HG02623 (cell line): ENCODE results near the gene TPBG.

Experiments
- ATAC-seq: cut with Tn5 transposase; IDR thresholded peaks from one replicate; pipeline ENCODE4 v1.9.1; 2021; ENCODE audit warnings: moderate library complexity; ENCODE audit not compliant: unreplicated experiment

The TPBG gene, protein sequence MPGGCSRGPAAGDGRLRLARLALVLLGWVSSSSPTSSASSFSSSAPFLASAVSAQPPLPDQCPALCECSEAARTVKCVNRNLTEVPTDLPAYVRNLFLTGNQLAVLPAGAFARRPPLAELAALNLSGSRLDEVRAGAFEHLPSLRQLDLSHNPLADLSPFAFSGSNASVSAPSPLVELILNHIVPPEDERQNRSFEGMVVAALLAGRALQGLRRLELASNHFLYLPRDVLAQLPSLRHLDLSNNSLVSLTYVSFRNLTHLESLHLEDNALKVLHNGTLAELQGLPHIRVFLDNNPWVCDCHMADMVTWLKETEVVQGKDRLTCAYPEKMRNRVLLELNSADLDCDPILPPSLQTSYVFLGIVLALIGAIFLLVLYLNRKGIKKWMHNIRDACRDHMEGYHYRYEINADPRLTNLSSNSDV

GRCh38 chr6:82363428-82364086 is at the start of gene TPBG:
Gene TPBG, plus strand, starts transcription at chr6:82363817. Its CDS starts 1,145 bp downstream, at chr6:82364962.
- peak; percentile 37 for ATAC-seq

DNA sequence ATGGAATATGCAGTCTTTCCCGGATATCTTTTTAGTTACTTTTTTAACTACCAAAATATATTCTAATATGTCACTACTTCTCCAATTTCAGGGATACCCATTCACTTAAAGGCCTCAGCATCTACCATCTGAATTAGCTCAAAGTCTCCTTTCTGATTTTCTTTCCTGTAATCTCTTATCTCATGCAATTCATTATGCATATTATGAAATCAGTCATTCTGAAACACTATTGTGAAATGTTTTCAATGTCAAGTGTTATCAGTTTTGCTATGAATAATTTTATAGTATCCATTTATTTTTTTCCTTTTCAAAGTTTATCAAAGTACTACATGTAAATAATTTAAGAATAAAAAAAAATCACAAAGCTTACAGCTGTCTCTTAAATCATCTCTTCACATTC is 41.2 kb upstream of the TPBG start:
- no peak for ATAC-seq

- ATAC-seq, result no peak
Observed at GRCh38 chr6:82329766-82330165, 33.9 kb upstream of the TPBG start.

- ATAC-seq, result no peak
Observed at GRCh38 chr6:82330171-82330804, 33.3 kb upstream of the TPBG start.

DNA sequence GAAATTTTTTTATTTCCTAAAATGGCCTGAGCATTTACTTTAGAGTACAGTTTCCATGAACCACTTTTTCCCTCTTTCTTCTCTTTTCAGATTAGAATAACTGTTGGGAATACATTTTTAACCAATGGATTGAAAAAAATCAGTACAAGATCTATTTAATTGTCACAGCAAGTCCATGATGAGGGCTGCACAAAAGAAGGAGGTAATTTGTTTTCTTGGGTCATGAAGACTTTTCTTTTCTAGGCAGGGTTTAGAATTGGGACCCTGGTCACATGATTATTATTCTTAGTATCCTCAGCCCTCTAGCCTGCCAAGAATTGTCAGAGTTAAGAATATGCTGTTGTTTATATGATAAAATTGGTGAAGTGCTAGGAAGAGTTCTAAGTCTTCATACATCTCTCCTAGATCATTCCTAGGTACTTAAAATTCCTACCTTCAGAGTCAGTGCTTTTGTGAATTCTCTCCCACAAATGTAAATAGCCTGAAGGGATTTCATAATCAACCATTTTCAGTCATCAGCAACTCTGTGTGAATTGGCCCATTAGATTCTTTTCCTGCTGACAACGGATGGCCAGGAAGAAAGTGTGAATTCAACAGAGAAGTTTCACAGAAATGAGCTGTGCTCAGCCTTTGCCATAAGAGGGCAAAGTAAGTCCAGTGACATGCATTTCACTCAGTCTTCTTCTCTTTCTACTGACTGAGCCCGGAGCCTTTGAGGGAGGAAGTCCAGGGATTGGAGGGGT is 32.4 kb upstream of the TPBG start:
- ATAC-seq, result no peak

GRCh38 chr6:82333781-82334180 is 29.8 kb upstream of the TPBG start:
- ATAC-seq, result no peak

DNA sequence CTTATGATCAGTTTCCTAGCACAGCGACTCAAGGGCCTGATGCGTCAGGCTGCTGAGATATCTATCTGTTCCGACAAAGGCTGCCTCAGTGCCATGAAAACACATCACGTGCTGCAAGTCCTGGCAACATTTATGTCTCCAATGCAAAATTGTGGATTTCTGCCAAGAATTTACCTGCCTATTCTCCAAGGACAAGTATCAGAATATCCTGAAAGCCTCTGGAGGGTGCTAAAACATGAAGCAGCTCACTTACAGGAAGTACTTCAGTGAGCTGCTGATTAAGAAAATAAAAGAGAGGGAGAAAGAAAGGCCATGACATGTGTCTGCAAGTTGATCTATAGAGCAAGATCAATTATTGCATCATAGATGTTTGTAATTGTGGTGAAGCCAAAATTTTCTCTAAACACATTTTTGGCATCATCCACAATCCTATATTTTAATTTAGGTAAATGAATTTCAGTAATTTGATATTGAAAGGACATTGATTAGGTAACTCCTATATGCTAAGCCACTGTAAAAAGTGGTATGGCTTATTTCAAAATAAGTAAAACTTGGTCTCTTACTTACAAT is 25.8 kb upstream of the TPBG start:
- no peak for ATAC-seq

DNA sequence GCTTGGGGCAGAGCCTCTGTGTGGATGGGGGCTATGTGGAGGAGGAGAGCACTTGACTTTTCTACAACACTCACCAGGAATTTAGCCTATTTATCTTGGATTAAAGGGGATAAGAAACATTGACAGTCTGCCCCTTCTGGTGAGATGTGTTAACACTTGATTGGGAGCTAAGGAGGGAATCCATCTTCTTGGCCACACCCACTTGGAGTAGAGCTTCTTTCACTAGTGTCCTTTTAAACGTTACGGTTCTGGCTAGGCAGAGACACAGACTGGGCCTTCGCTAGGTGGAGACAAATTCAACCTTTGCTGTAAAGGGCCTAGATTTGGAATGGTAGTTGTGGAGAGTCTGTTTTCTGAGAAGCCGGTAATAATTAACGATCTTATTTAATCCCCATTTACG is 15.5 kb upstream of the TPBG start:
- ATAC-seq, result no peak

- no peak for ATAC-seq
Observed at GRCh38 chr6:82353848-82354247, 9.8 kb upstream of the TPBG start.

DNA sequence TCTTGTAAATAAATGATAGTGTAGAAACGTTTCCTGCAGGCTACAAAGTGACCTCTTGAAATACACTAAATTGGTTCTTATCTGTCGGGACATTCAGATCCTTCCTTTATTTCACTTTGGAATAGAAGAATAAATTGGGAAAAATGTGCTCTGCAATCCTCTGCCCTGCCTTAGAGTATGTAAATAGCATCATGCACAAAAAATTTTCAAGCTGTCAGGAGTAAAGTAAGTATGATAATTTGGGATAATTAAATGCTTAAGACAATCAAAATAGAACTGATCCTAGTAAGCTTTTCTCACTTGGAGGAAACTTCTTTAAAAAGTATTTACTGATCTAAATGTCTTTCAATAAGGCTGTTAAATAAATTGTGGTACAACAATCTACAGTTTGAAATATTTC is 3.1 kb upstream of the TPBG start:
- ATAC-seq, result no peak

DNA sequence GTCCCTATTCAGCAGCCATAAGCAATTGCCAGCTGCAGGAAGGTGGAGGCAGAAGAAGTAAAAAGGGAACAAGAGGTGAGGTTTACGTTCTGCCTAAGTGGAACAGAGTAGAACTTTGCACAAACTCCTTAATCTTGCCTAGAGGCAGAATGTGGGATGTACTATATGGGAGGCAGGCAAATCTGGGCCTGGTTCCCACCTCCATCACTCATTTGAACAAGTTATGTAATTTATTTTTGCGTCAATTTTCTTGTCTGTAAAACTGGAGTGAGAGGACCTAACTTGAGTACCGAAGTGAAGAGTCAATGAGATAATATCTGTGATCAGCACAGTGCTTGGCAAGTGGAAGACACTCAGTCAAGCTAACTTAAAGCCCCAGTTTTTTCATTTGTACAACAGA is 2.0 kb upstream of the TPBG start:
- ATAC-seq, result no peak

DNA sequence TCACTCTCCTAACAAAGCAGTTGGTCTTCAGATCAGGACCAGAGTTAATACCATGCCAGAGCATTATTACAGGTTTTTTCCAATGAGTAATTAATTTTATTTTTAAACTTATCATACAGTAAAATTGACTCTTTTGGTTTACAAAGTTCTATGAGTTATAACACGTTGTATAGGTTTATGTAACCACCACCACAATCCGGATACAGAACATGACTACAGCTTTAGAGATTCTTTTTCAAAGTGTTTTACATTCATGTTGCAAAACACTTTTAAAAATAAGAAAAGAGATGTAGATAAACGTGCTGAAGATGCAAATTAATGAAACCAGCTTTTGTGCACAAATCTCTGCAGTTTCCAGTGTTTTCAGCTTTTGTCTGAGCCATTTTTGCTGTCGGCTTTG is 1.5 kb upstream of the TPBG start:
- ATAC-seq, result no peak

- ATAC-seq, result no peak
Observed at GRCh38 chr6:82362878-82363427, 664 bp upstream of the TPBG start.

DNA sequence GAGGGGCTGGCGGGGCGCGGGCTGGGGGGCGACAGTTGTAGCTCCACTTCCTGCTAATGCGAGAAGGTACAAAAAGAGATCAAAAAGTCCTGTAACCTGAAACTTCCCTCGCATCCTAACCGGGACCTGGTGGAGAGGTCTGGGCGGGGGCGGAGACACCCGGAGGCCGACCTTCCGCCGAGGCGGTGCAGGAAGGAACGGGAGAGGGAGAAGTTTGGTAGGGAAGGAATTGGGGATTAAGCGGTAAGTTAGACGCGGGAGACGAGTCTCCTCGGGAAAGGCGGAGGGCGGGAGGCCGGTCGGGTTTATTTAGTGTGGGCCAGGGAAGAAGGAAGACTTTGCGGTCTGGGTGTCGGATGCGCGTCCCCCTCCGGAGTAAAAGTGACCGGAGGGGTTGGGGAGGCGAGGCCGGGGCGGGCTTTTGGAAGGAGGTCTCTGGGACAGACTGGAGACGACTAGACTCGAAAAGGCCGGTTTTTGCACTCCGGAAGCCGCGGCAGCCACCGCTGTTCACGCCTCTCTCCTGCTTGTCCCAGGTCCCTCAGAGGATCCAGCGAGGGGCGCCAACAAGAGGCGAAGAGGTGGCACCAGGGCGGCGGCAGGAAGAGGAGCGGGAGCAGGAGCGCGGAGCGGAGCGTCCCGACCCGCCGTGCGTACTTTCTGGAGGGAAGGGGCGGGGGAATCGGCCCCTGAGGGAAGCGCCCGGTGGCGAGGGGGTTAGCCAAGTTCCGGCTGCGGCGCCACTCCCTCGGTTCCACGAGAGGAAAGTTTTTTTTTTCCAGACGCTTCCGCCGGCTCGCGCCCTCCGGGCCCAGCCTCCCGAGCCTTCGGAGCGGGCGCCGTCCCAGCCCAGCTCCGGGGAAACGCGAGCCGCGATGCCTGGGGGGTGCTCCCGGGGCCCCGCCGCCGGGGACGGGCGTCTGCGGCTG is 734 bp downstream of the TPBG start:
- peak; percentile 36 for ATAC-seq

GRCh38 chr6:82365016-82365795 is 1.6 kb downstream of the TPBG start:
- no peak for ATAC-seq

GRCh38 chr6:82367704-82368103 is 4.1 kb downstream of the TPBG start:
- no peak for ATAC-seq

- no peak for ATAC-seq
Observed at GRCh38 chr6:82370788-82371187, 7.2 kb downstream of the TPBG start.

DNA sequence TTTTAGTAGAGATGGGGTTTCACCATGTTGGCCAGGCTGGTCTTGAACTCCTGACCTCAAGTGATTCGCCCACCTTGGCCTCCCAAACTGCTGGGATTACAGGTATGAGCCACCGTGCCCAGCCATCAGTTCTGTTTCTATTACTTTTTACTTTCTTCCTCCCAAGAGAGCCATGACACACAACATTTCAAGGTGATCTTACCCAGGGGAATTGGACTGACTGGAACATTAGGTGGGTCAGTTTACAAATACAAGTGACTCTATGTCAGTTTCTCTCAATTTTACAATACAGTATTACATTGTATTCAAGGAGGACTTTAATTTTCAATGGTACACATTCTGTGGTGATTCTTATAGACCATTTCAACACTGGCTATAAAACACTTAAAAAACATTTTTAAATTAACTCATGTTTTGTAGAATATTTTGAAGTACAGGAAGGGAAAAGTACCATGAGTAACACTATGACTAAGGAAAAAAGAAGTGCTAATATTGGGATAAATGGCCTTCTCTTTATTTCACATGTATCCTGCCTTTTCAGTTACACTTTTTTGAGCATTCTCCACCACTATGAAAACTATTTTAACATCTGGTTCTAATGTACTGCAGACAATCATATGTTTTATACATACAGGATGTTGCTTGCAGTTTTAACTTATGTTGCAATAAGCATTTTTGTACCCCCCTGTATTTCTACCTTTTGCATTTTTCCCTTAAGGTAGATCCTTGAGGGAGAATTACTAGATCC is 8.4 kb downstream of the TPBG start:
- ATAC-seq, result no peak
